Activated T-cell treated with anti-CD3 and anti-CD28 coated beads, Interleukin-2, amount 50 U/mL, for 4 hours (primary cell): ENCODE measurements around the gene SAMD10. TPM values are rescaled to one million over a fixed set of nuclear protein-coding genes. Genes with fewer than 3 reads are reported as not detected.
"Not testable (repeated sequence)": the region's sequence is repeated elsewhere in the genome, so short reads cannot be mapped to it uniquely, and the experiment has no call there.

ENCODE experiments used
- ATAC-seq, 2 donors: fragments of 200-7000 bp; cut with Tn5 transposase; one replicate each; pipeline ENCODE4 v1.10.0; 2021
- DNase-seq: peaks from one replicate; pipeline ENCODE4 v3.0.0-alpha.2; 2020
- H3K27me3 Mint-ChIP-seq: one replicate; pipeline ENCODE4 v1.8.0; 2021; ENCODE audit warnings: low read depth, mixed read lengths
- H3K36me3 Mint-ChIP-seq: one replicate; pipeline ENCODE4 v1.8.0; 2022; ENCODE audit warnings: mixed read lengths; ENCODE audit not compliant: insufficient read depth
- H3K4me1 Mint-ChIP-seq: one replicate; pipeline ENCODE4 v1.8.0; 2021; ENCODE audit warnings: low read depth, mixed read lengths
- H3K4me3 Mint-ChIP-seq: one replicate; pipeline ENCODE4 v1.8.0; 2021; ENCODE audit warnings: mild to moderate bottlenecking, moderate library complexity, mixed read lengths
- H3K9me3 Mint-ChIP-seq: one replicate; pipeline ENCODE4 v1.8.0; 2021; ENCODE audit warnings: mixed read lengths
- total RNA-seq, 3 donors: library from RNA; stranded (reverse); gene quantifications; one replicate each; pipeline ENCODE4 v1.2.1, GENCODE V29; 2021

The SAMD10 gene
- total RNA-seq = 10 to 100 TPM; 14.6 to 17.4 (median 16.8) TPM

- Mint-ChIP-seq H3K9me3 (no peaks in the 10 kb centered on the region), H3K4me1 (peaks cover 63% of the 10 kb centered on the region), H3K36me3 (peaks cover 26% of the 10 kb centered on the region), H3K4me3 (peak within 1 kb of the TSS; percentile 90), H3K27me3 (no peaks in the 10 kb centered on the region)
- ATAC-seq = peak; percentile 53 to 56
- DNase-seq = peak; percentile 75
Observed at GRCh38 chr20:63979557-63980316, at the start of gene SAMD10. SAMD10 (minus strand) TSS chr20:63979642; CDS start chr20:63979467, 175 bp downstream.

DNA sequence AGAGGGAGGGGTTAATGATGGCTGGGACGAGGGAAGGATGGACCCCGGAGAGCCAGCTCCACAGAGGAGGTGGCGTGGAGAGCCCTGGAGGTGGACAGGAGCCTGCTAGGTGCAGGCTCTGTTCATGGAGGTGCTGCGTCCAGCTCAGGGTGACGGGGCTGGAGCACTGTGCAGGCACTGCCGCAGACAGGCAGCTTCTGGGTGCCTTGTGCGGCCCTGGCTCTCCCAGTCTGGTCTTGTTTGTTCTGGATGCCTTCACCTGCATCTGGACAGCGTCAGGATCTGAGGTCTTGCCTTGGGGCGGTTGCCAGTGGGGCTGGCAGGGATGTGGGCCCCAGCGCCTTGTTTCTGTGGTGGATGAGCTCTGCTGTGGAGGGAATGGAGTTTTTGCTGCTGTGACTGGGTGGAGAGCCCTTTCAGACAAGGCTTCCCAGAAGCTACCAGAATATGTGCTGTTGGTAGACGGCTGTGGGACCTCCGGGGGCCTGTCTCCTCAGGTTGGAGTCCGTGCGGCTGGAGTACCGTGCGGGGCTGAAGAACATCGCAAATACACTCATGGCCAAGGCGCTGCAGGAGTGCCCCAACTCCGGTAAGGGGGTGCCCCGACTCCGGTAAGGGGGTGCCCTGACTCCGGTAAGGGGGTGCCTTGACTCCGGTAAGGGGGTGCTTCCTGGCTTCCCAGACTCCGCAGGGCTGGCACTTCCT lies 48.7 kb upstream of the SAMD10 start:
- Mint-ChIP-seq H3K9me3 (no peaks in the 10 kb centered on the region), H3K4me3 (no peak overlapping the region), H3K4me1 (peaks cover 3% of the 10 kb centered on the region), H3K27me3 (no peaks in the 10 kb centered on the region), H3K36me3 (peaks cover 26% of the 10 kb centered on the region)
- no peak for DNase-seq
- no peak for ATAC-seq

GRCh38 chr20:64025826-64026412 lies 46.5 kb upstream of the SAMD10 start:
- peaks cover 35% of the 10 kb centered on the region for H3K36me3 Mint-ChIP-seq

GRCh38 chr20:64025101-64025825 lies 45.8 kb upstream of the SAMD10 start:
- ATAC-seq (no peak), DNase-seq (no peak)
- H3K36me3 Mint-ChIP-seq = peaks cover 29% of the 10 kb centered on the region

More at GRCh38 chr20:64025826-64026412, 46.5 kb upstream of the SAMD10 start:
- no peak for ATAC-seq
- no peak for DNase-seq
- Mint-ChIP-seq H3K4me1 (no peaks in the 10 kb centered on the region), H3K4me3 (no peak overlapping the region), H3K27me3 (no peaks in the 10 kb centered on the region), H3K9me3 (no peaks in the 10 kb centered on the region)

GRCh38 chr20:64024141-64024990 lies 44.9 kb upstream of the SAMD10 start:
- no peaks in the 10 kb centered on the region for H3K27me3 Mint-ChIP-seq
- peaks cover 35% of the 10 kb centered on the region for H3K36me3 Mint-ChIP-seq
- DNase-seq (no peak), ATAC-seq (no peak)
- H3K4me3 Mint-ChIP-seq = no peak overlapping the region
- no peaks in the 10 kb centered on the region for H3K9me3 Mint-ChIP-seq
- H3K4me1 Mint-ChIP-seq = peaks cover 5% of the 10 kb centered on the region

More at GRCh38 chr20:64025101-64025825, 45.8 kb upstream of the SAMD10 start:
- no peaks in the 10 kb centered on the region for H3K9me3 Mint-ChIP-seq
- H3K4me3 Mint-ChIP-seq = no peak overlapping the region
- no peaks in the 10 kb centered on the region for H3K4me1 Mint-ChIP-seq
- H3K27me3 Mint-ChIP-seq = no peaks in the 10 kb centered on the region

- Mint-ChIP-seq H3K9me3 (no peaks in the 10 kb centered on the region), H3K4me1 (peaks cover 5% of the 10 kb centered on the region), H3K27me3 (no peaks in the 10 kb centered on the region), H3K4me3 (no peak overlapping the region), H3K36me3 (peaks cover 41% of the 10 kb centered on the region)
- ATAC-seq (no peak), DNase-seq (no peak)
Observed at GRCh38 chr20:64023361-64024140, 44.1 kb upstream of the SAMD10 start.

DNA sequence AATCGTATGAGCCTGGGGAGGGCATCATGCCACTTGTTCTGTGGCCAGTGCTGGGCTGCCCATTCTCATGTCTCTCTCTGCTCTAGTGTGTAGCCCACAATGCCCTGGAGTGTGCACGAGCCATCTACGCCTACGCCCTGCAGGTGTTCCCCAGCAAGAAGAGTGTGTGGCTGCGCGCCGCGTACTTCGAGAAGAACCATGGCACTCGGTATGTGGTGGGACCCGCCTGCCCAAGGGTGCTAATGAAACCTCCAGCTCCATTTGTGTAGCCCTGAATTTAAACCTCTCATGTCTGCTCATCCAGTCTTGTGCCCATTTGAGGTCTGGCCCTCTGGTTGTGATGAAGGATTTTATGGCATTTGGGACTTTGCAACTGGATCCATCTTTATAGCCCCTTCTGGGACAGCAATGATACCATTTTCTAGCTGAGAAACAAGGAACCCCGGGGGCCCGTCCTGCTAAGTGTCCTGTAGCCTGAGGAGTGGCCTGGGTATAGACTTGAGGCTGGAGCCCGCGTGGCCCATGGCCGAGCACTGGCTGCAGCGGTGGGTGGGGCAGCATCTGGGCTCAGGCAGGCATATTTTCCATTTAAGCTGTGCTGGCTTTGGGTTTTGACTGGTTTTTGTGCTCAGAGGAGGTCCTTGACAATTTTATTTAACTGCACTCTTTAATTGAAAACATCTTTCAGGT lies 43.4 kb upstream of the SAMD10 start:
- ATAC-seq = no peak
- no peak for DNase-seq
- H3K27me3 Mint-ChIP-seq = no peaks in the 10 kb centered on the region
- H3K4me3 Mint-ChIP-seq = no peak overlapping the region
- H3K4me1 Mint-ChIP-seq = peaks cover 5% of the 10 kb centered on the region
- H3K36me3 Mint-ChIP-seq = peaks cover 41% of the 10 kb centered on the region
- H3K9me3 Mint-ChIP-seq = no peaks in the 10 kb centered on the region

DNA sequence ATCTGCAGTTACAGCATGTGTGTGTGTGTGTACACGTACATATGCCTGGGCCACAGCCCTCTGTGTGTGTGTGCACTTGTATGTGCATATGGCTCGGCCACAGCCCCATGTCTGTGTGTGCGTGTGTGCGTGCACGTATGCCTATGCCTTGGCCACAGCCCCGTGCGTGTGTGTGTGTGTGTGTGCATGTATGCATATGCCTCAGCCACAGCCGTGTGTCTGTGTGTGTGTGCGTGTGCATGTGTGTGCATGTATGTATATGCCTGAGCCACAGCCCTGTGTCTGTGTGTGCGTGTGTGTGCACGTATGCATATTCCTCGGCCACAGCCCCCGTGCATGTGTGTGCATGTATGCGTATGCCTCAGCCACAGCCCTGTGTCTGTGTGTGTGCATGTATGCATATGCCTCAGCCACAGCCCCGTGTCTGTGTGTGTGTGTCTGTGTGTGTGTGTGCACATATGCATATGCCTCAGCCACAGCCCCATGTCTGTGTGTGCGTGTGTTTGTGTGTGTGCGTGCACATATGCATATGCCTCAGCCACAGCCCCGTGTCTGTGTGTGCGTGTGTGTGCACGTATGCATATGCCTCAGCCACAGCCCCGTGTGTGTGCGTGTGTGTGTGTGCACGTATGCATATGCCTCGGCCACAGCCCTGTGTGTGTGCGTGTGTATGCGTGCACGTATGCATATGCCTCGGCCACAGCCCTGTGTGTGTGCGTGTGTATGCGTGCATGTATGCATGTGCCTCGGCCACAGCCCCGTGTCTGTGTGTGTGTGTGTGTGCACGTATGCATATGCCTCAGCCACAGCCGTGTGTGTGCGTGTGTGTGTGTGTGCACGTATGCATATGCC lies 41.9 kb upstream of the SAMD10 start:
- Mint-ChIP-seq H3K9me3 (no peaks in the 10 kb centered on the region), H3K36me3 (peaks cover 45% of the 10 kb centered on the region), H3K4me3 (no peak overlapping the region), H3K27me3 (no peaks in the 10 kb centered on the region), H3K4me1 (peaks cover 8% of the 10 kb centered on the region)
- ATAC-seq (no peak), DNase-seq (no peak)

DNA sequence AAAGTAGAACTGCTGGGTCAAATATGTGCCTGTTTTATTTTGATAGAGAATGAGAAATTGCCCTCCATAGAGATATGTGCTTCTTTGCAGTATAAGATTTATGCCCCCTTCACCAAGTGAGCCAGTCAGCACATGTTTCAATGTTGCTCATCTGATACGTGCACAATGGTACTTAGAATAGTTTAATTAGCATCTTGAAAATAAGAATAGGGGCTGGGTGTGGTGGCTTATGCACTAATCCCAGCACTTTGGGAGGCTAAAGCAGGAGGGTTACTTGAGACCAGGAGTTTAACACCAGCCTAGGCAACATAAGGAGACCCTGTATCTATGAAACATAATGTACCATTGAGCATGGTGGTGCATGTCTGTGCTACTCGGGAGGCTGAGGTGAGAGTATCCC lies 36.2 kb upstream of the SAMD10 start:
- no peak for ATAC-seq
- Mint-ChIP-seq H3K9me3 (no peaks in the 10 kb centered on the region), H3K4me1 (peaks cover 35% of the 10 kb centered on the region), H3K4me3 (no peak overlapping the region), H3K27me3 (no peaks in the 10 kb centered on the region), H3K36me3 (peaks cover 54% of the 10 kb centered on the region)
- DNase-seq = no peak

GRCh38 chr20:64012385-64013154 lies 33.1 kb upstream of the SAMD10 start:
- DNase-seq = not testable (repeated sequence)

GRCh38 chr20:64011366-64011779 lies 31.9 kb upstream of the SAMD10 start:
- H3K4me3 Mint-ChIP-seq = peak overlapping the region; percentile 8

More at GRCh38 chr20:64012385-64013154, 33.1 kb upstream of the SAMD10 start:
- H3K9me3 Mint-ChIP-seq, H3K27me3 Mint-ChIP-seq, ATAC-seq: not testable (repeated sequence)
- peak overlapping the region; percentile 54 for H3K4me3 Mint-ChIP-seq
- peaks cover 54% of the 10 kb centered on the region for H3K4me1 Mint-ChIP-seq
- peaks cover 58% of the 10 kb centered on the region for H3K36me3 Mint-ChIP-seq

More at GRCh38 chr20:64011366-64011779, 31.9 kb upstream of the SAMD10 start:
- H3K36me3 Mint-ChIP-seq = peaks cover 56% of the 10 kb centered on the region
- no peak for DNase-seq
- ATAC-seq = peak in 1 of 2 donors; percentile 23
- peaks cover 54% of the 10 kb centered on the region for H3K4me1 Mint-ChIP-seq
- no peaks in the 10 kb centered on the region for H3K9me3 Mint-ChIP-seq
- H3K27me3 Mint-ChIP-seq = no peaks in the 10 kb centered on the region
